H9 (cell line): ENCODE data around the gene CDX2. TPM values are rescaled to one million over a fixed set of nuclear protein-coding genes. Genes with fewer than 3 reads are reported as not detected.

Experiments
- DNase-seq: peaks from one replicate; pipeline ENCODE4 v3.0.0-alpha.2; 2017
- H2AFZ ChIP-seq: one replicate; pipeline ENCODE4 v1.6.1; 2013; ENCODE audit warnings: mild to moderate bottlenecking, low read length, control low read depth, moderate library complexity
- H2AK5ac ChIP-seq: 2 replicates; pipeline ENCODE4 v1.6.1; 2013; ENCODE audit warnings: low read length, control low read depth, mixed read lengths; ENCODE audit not compliant: insufficient read length
- H2BK120ac ChIP-seq: one replicate; pipeline ENCODE4 v1.6.1; 2013; ENCODE audit warnings: low read depth, mild to moderate bottlenecking, low read length, control low read depth, inconsistent platforms; ENCODE audit not compliant: poor library complexity, severe bottlenecking
- H2BK12ac ChIP-seq: 2 replicates; pipeline ENCODE4 v1.6.1; 2013; ENCODE audit warnings: low read length, control low read depth, mixed read lengths, low read depth; ENCODE audit not compliant: insufficient read length
- H2BK15ac ChIP-seq: 2 replicates; pipeline ENCODE4 v1.6.1; 2013; ENCODE audit warnings: low read depth, low read length, control low read depth
- H2BK20ac ChIP-seq: one replicate; pipeline ENCODE4 v1.6.1; 2013; ENCODE audit warnings: low read depth, mild to moderate bottlenecking, low read length, control low read depth, inconsistent platforms; ENCODE audit not compliant: poor library complexity, severe bottlenecking
- H2BK5ac ChIP-seq: 2 replicates; pipeline ENCODE4 v1.6.1; 2013; ENCODE audit warnings: low read length, control low read depth, mixed read lengths; ENCODE audit not compliant: insufficient read length
- H3K14ac ChIP-seq: 2 replicates; pipeline ENCODE4 v1.6.1; 2013; ENCODE audit warnings: low read length, control low read depth; ENCODE audit not compliant: insufficient read depth
- H3K18ac ChIP-seq: 2 replicates; pipeline ENCODE4 v1.6.1; 2013; ENCODE audit warnings: low read depth, mild to moderate bottlenecking, mixed read lengths, low read length, control low read depth; ENCODE audit not compliant: insufficient read length
- H3K23ac ChIP-seq: 2 replicates; pipeline ENCODE4 v1.6.1; 2013; ENCODE audit warnings: low read length, control low read depth, mixed read lengths, low read depth; ENCODE audit not compliant: insufficient read length
- H3K23me2 ChIP-seq: 2 replicates; pipeline ENCODE4 v1.6.1; 2013; ENCODE audit warnings: low read depth, mild to moderate bottlenecking, mixed read lengths, low read length, control low read depth; ENCODE audit not compliant: insufficient read length, poor library complexity, severe bottlenecking
- H3K27ac ChIP-seq: 2 replicates; pipeline ENCODE4 v1.5.1; 2013; ENCODE audit warnings: low read length, control low read depth, mixed read lengths, low read depth; ENCODE audit not compliant: insufficient read length
- H3K27me3 ChIP-seq: 2 replicates; pipeline ENCODE4 v1.6.1; 2013; ENCODE audit warnings: low read length, control low read depth, inconsistent platforms; ENCODE audit not compliant: insufficient read depth
- H3K4ac ChIP-seq: 2 replicates; pipeline ENCODE4 v1.6.1; 2013; ENCODE audit warnings: low read depth, mild to moderate bottlenecking, control low read depth, inconsistent platforms, low read length, moderate library complexity
- H3K4me1 ChIP-seq: 2 replicates; pipeline ENCODE4 v1.6.1; 2013; ENCODE audit warnings: low read length, control low read depth, inconsistent platforms; ENCODE audit not compliant: insufficient read depth
- H3K4me2 ChIP-seq: 2 replicates; pipeline ENCODE4 v1.6.1; 2013; ENCODE audit warnings: low read length, control low read depth, mixed read lengths; ENCODE audit not compliant: insufficient read length, insufficient read depth
- H3K56ac ChIP-seq: 2 replicates; pipeline ENCODE4 v1.6.1; 2013; ENCODE audit warnings: low read depth, mild to moderate bottlenecking, mixed read lengths, low read length, control low read depth; ENCODE audit not compliant: insufficient read length
- H3K79me1 ChIP-seq: 2 replicates; pipeline ENCODE4 v1.6.1; 2013; ENCODE audit warnings: low read depth, mild to moderate bottlenecking, moderate library complexity, low read length, control low read depth, inconsistent platforms; ENCODE audit not compliant: insufficient read depth, poor library complexity, severe bottlenecking
- H3K79me2 ChIP-seq: 2 replicates; pipeline ENCODE4 v1.6.1; 2013; ENCODE audit warnings: low read length, control low read depth, inconsistent platforms; ENCODE audit not compliant: insufficient read depth
- H3K9ac ChIP-seq: 2 replicates; pipeline ENCODE4 v1.6.1; 2013; ENCODE audit warnings: low read length, control low read depth, mixed read lengths; ENCODE audit not compliant: insufficient read length; ENCODE audit errors: extremely low read depth
- H3K9me3 ChIP-seq: one replicate; pipeline ENCODE4 v1.6.1; 2013; ENCODE audit warnings: low read depth, low read length, inconsistent platforms; ENCODE audit not compliant: control insufficient read depth
- H3T11ph ChIP-seq: one replicate; pipeline ENCODE4 v1.6.1; 2013; ENCODE audit warnings: mild to moderate bottlenecking, low read length, control low read depth, inconsistent platforms
- H4K20me1 ChIP-seq: one replicate; pipeline ENCODE4 v1.6.1; 2013; ENCODE audit not compliant: control insufficient read depth, insufficient read length, insufficient read depth
- H4K5ac ChIP-seq: 2 replicates; pipeline ENCODE4 v1.6.1; 2013; ENCODE audit warnings: low read depth, mild to moderate bottlenecking, mixed read lengths, low read length, control low read depth; ENCODE audit not compliant: insufficient read length
- H4K8ac ChIP-seq: replicated peaks from 2 replicates; pipeline ENCODE4 v1.6.1; 2013; ENCODE audit warnings: low read length, control low read depth, mixed read lengths, low read depth; ENCODE audit not compliant: insufficient read length
- H4K91ac ChIP-seq: 2 replicates; pipeline ENCODE4 v1.6.1; 2013; ENCODE audit warnings: low read depth, mild to moderate bottlenecking, moderate library complexity, mixed read lengths, low read length, control low read depth; ENCODE audit not compliant: insufficient read length
- H3K27ac Mint-ChIP-seq, 3 experiments: 2 replicates in 2 of 3; 3 replicates in 1 of 3; pipeline ENCODE4 v1.8.0; 2020 to 2021; ENCODE audit warnings: mixed read lengths in 3 of 3, mild to moderate bottlenecking in 1 of 3, moderate library complexity in 1 of 3
- H3K27me3 Mint-ChIP-seq: 2 replicates; pipeline ENCODE4 v1.8.0; 2021; ENCODE audit warnings: low read depth, mild to moderate bottlenecking, moderate library complexity, mixed read lengths
- H3K36me3 Mint-ChIP-seq, 3 experiments: 2 replicates in 2 of 3; 3 replicates in 1 of 3; pipeline ENCODE4 v1.8.0; 2020 to 2021; ENCODE audit warnings: low read depth in 3 of 3, mixed read lengths in 3 of 3; ENCODE audit not compliant: insufficient read depth in 1 of 3
- H3K4me1 Mint-ChIP-seq, 2 experiments: 2 replicates each; pipeline ENCODE4 v1.8.0; 2020; ENCODE audit warnings: mixed read lengths in 2 of 2
- H3K4me3 Mint-ChIP-seq, 2 experiments: 2 replicates in 1 of 2; 3 replicates in 1 of 2; pipeline ENCODE4 v1.8.0; 2020 to 2021; ENCODE audit warnings: mild to moderate bottlenecking in 2 of 2, mixed read lengths in 2 of 2, moderate library complexity in 1 of 2
- H3K9me3 Mint-ChIP-seq, 2 experiments: 2 replicates in 1 of 2; 3 replicates in 1 of 2; pipeline ENCODE4 v1.8.0; 2020; ENCODE audit warnings: mild to moderate bottlenecking in 2 of 2, mixed read lengths in 2 of 2, moderate library complexity in 1 of 2
- CTCF ChIP-seq: fragments of 200-600 bp; sonication (generic); conservative IDR thresholded peaks from 3 replicates; pipeline ENCODE4 v1.8.0; 2021; ENCODE audit warnings: antibody characterized with exemption, mild to moderate bottlenecking
- WGBS: extraction: QIAGEN DNeasy Blood & Tissue Kit; methylation state at CpG from one replicate; pipeline ENCODE4 v1.1.7; 2013; ENCODE audit warnings: missing lambda C conversion rate, low lambda C conversion rate, mixed read lengths; ENCODE audit not compliant: insufficient read length; ENCODE audit errors: extremely low coverage; 5-methylcytosine and 5-hydroxymethylcytosine counted together
- total RNA-seq: library from RNA; stranded (reverse); gene quantifications from 2 replicates; pipeline ENCODE4 v1.2.1, GENCODE V29; 2021

Gene CDX2
- total RNA-seq, 1 experiment from 2014 or later, result not detected

GRCh38 chr13:27975564-27976361 is 6.6 kb upstream of the CDX2 start:
- Histone ChIP-seq H4K20me1 (no peaks in the 10 kb centered on the region), H3K4me1 (peaks cover 7% of the 10 kb centered on the region), H4K91ac (no peak overlapping the region), H2BK120ac (no peak overlapping the region), H3K4me2 (no peak overlapping the region), H2AFZ (no peak overlapping the region), H3T11ph (no peak overlapping the region), H3K23ac (no peak overlapping the region), H2BK12ac (no peak overlapping the region), H3K9me3 (no peaks in the 10 kb centered on the region), H4K8ac (no peak overlapping the region), H3K27me3 (peaks cover 98% of the 10 kb centered on the region), H3K56ac (no peak overlapping the region), H3K79me1 (no peaks in the 10 kb centered on the region), H3K23me2 (no peaks in the 10 kb centered on the region), H2AK5ac (no peak overlapping the region), H3K27ac (no peak overlapping the region), H2BK15ac (no peak overlapping the region), H3K4ac (no peak overlapping the region), H2BK5ac (no peak overlapping the region), H3K18ac (no peak overlapping the region), H4K5ac (no peak overlapping the region), H3K14ac (no peak overlapping the region), H2BK20ac (no peak overlapping the region), H3K79me2 (no peaks in the 10 kb centered on the region), H3K9ac (no peak overlapping the region)
- TF ChIP-seq CTCF, result no peak
- peaks cover 100% of the 10 kb centered on the region for H3K27me3 Mint-ChIP-seq
- H3K36me3 Mint-ChIP-seq, result no peaks in the 10 kb centered on the region; a peak in 1 of 7 replicates
- peaks cover 7 to 24% of the 10 kb centered on the region in 2 experiments for H3K9me3 Mint-ChIP-seq
- peak; percentile 45 for DNase-seq
- H3K27ac Mint-ChIP-seq, result no peak overlapping the region
- peaks cover 18 to 29% of the 10 kb centered on the region in 2 experiments for H3K4me1 Mint-ChIP-seq
- no CpG with 5 or more reads among the region's 51 CpGs for WGBS
- no peak overlapping the region for H3K4me3 Mint-ChIP-seq
